ENCODE results near the gene MSI2. TPM values are rescaled to one million over a fixed set of nuclear protein-coding genes. Genes with fewer than 3 reads are reported as not detected.

Gene MSI2
- total and polyA plus RNA-seq, 8 donors, result 35.0 to 49.5 (median 47.5) TPM

DNA sequence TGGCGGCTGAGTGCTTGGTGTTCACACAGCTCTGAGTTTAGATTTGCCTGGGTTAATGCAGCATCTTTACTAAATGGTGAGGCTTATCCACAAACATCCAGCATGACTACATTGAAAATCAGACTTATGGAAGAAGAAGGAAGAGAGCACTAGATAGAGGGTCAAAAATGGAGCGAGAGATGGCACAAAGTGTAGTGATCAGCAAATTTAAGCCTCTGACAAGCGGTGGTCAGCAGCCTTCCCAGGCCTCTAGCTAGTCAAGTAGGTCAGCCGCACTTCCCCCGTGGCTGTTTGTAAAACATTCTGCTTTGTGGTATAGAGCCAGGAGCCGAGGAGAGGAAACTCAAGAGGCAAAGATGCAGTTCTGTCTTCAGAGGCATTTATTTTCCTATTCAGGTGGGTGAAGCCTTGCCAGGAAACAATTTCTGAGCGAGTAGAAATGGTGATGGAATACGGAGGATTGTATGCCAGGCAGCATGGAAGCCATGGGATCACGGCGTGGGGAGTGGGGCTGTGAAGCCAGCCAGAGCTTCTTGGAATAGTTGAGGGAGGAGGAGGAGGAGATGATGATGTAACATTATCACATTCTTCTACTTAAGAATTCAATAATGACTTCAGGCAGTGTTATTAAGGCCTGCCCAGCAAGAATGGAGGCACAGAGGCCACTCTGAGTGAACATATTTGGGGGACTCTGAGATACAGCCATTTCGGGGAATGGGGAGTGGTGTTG, 118.9 kb downstream of the MSI2 start:
- no peak for ATAC-seq
- Histone ChIP-seq H3K4me3 (no peak overlapping the region), H3K36me3 (no peaks in the 10 kb centered on the region), H3K9me3 (peaks cover 0 to 6% of the 10 kb centered on the region in 2 donors), H3K27ac (no peak overlapping the region), H3K4me1 (peaks cover 11 to 16% of the 10 kb centered on the region in 2 donors), H3K27me3 (no peaks in the 10 kb centered on the region)
- DNase-seq, result no peak
- TF ChIP-seq, protein P1, sequence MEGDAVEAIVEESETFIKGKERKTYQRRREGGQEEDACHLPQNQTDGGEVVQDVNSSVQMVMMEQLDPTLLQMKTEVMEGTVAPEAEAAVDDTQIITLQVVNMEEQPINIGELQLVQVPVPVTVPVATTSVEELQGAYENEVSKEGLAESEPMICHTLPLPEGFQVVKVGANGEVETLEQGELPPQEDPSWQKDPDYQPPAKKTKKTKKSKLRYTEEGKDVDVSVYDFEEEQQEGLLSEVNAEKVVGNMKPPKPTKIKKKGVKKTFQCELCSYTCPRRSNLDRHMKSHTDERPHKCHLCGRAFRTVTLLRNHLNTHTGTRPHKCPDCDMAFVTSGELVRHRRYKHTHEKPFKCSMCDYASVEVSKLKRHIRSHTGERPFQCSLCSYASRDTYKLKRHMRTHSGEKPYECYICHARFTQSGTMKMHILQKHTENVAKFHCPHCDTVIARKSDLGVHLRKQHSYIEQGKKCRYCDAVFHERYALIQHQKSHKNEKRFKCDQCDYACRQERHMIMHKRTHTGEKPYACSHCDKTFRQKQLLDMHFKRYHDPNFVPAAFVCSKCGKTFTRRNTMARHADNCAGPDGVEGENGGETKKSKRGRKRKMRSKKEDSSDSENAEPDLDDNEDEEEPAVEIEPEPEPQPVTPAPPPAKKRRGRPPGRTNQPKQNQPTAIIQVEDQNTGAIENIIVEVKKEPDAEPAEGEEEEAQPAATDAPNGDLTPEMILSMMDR (IDR thresholded peaks at IDR 0.05), result no peak
- intact Hi-C loops (cut with DNase I), result no loop called here

GRCh38 chr17:57375770-57376225, 119.5 kb downstream of the MSI2 start:
- H3K27me3 ChIP-seq, result no peaks in the 10 kb centered on the region
- TF ChIP-seq, protein P1 (IDR thresholded peaks at IDR 0.05), result no peak
- intact Hi-C loops (cut with DNase I), result no loop called here
- no peaks in the 10 kb centered on the region for H3K36me3 ChIP-seq
- no peak overlapping the region for H3K27ac ChIP-seq
- H3K9me3 ChIP-seq, result peaks cover 0 to 6% of the 10 kb centered on the region in 2 donors
- no peak overlapping the region for H3K4me3 ChIP-seq
- no peak for DNase-seq
- peaks cover 10 to 11% of the 10 kb centered on the region in 2 donors for H3K4me1 ChIP-seq
- no peak for ATAC-seq

- intact Hi-C loops (cut with DNase I), result no loop called here
These were observed 120.8 kb downstream of the MSI2 start for GRCh38 chr17:57377094-57377493.

DNA sequence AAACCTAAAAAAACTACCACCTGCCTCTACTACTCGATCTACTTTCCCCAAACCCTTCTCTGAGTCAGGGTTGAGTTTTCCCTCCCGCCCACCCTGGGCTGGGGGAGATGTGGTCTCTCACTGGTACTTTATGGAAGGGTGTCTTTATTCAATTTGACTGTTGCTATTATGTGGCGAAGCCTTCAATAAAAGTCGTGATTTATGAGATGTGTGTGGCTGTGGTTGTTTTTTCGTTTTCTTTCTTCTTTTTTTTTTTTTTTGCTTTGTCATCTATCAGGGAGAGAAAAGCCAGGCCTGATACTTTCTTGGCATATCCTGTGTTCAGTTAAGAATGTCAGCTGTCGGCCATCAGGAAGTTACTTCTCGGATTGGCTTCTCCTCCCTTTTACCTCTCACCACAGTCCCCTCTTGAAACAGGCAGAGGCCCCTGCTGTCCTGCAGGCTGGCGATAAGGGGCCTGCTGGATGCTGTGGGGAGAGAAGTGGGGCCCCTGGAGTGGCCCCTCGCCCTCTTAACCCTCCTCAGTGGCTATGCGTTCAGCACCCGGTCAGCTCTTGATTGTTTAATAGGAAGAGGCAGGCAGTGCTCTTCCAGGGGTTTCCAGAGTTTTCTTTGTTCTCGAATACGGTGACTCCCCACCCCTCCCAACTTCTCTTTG, 123.0 kb downstream of the MSI2 start:
- H3K27ac ChIP-seq, result no peak overlapping the region
- TF ChIP-seq, protein P1 (IDR thresholded peaks at IDR 0.05), result no peak
- intact Hi-C loops (cut with DNase I), result no loop called here

More at GRCh38 chr17:57377094-57377493, 120.8 kb downstream of the MSI2 start:
- DNase-seq, result no peak
- Histone ChIP-seq H3K27me3 (no peaks in the 10 kb centered on the region), H3K9me3 (peaks cover 0 to 6% of the 10 kb centered on the region in 2 donors), H3K36me3 (no peaks in the 10 kb centered on the region), H3K4me1 (peaks cover 6 to 10% of the 10 kb centered on the region in 2 donors), H3K4me3 (no peak overlapping the region), H3K27ac (no peak overlapping the region)
- peak; percentile 67 for ATAC-seq
- TF ChIP-seq, protein P1 (IDR thresholded peaks at IDR 0.05), result no peak

GRCh38 chr17:57379895-57380434, 123.6 kb downstream of the MSI2 start:
- Histone ChIP-seq H3K4me1 (peaks cover 6 to 10% of the 10 kb centered on the region in 2 donors), H3K27ac (no peak overlapping the region), H3K27me3 (no peaks in the 10 kb centered on the region), H3K36me3 (no peaks in the 10 kb centered on the region), H3K9me3 (peaks cover 0 to 4% of the 10 kb centered on the region in 2 donors), H3K4me3 (no peak overlapping the region)
- DNase-seq (no peak), ATAC-seq (no peak)
- intact Hi-C loops (cut with DNase I), result no loop called here
- TF ChIP-seq, protein P1 (IDR thresholded peaks at IDR 0.05), result no peak

More for the DNA sequence above, 123.0 kb downstream of the MSI2 start:
- Histone ChIP-seq H3K9me3 (peaks cover 0 to 4% of the 10 kb centered on the region in 2 donors), H3K4me3 (no peak overlapping the region), H3K36me3 (no peaks in the 10 kb centered on the region), H3K4me1 (peaks cover 6 to 10% of the 10 kb centered on the region in 2 donors), H3K27me3 (no peaks in the 10 kb centered on the region)
- DNase-seq (peak in 2 of 4 donors; percentile 64 to 75), ATAC-seq (no peak)

Data from left lung (tissue), 10 donors.